NCI-H1417 treated with DMSO at 0.1 percent for 48 hours (cell line): ENCODE results near the gene WDR86.

Experiments used
- DNase-seq: peaks from one replicate; lab custom pipeline; 2025; lab: John Stamatoyannopoulos, UW

Gene WDR86

GRCh38 chr7:151406051-151406875 is 3.6 kb downstream of the WDR86 start:
- no peak for DNase-seq

GRCh38 chr7:151405588-151405987 is 4.2 kb downstream of the WDR86 start:
- DNase-seq = no peak

GRCh38 chr7:151405056-151405455 is 4.8 kb downstream of the WDR86 start:
- no peak for DNase-seq

- DNase-seq = no peak
Observed at GRCh38 chr7:151404216-151405011, 5.4 kb downstream of the WDR86 start.

- no peak for DNase-seq
Observed at GRCh38 chr7:151403764-151404163, 6.1 kb downstream of the WDR86 start.

GRCh38 chr7:151402029-151402835 is 7.6 kb downstream of the WDR86 start:
- DNase-seq = no peak

- no peak for DNase-seq
Observed at GRCh38 chr7:151400626-151401315, 9.1 kb downstream of the WDR86 start.

GRCh38 chr7:151399906-151400305 is 9.9 kb downstream of the WDR86 start:
- DNase-seq = no peak

GRCh38 chr7:151399305-151399601 is 10.6 kb downstream of the WDR86 start:
- DNase-seq = no peak

- DNase-seq = no peak
Observed at GRCh38 chr7:151398446-151399304, 11.2 kb downstream of the WDR86 start.

- no peak for DNase-seq
Observed at GRCh38 chr7:151397026-151397425, 12.8 kb downstream of the WDR86 start.

- DNase-seq = no peak
Observed at GRCh38 chr7:151396328-151396970, 13.4 kb downstream of the WDR86 start.

GRCh38 chr7:151395036-151395367 is 14.8 kb downstream of the WDR86 start:
- no peak for DNase-seq

- DNase-seq = no peak
Observed at GRCh38 chr7:151394076-151395035, 15.5 kb downstream of the WDR86 start.

GRCh38 chr7:151393031-151393977 is 16.5 kb downstream of the WDR86 start:
- no peak for DNase-seq

- DNase-seq = no peak
Observed at GRCh38 chr7:151392426-151392825, 17.4 kb downstream of the WDR86 start.

- DNase-seq = no peak
Observed at GRCh38 chr7:151392002-151392401, 17.8 kb downstream of the WDR86 start.

GRCh38 chr7:151391358-151391730 is 18.5 kb downstream of the WDR86 start:
- DNase-seq = no peak
